GM23338 (cell line): ENCODE data around the gene CFAP298.

ENCODE experiments used
- CREB1 ChIP-seq: fragments of 250-450 bp; sonication (Bioruptor Pico); IDR thresholded peaks from 2 replicates; pipeline ENCODE4 v1.5.0; 2020; ENCODE audit warnings: low read depth, mild to moderate bottlenecking, moderate library complexity
- EZH2 ChIP-seq: fragments of 200-600 bp; sonication (generic); IDR thresholded peaks from one replicate; pipeline ENCODE4 v1.8.0; 2017; ENCODE audit warnings: antibody characterized with exemption, mild to moderate bottlenecking, low read depth; ENCODE audit not compliant: unreplicated experiment
- EZH2phosphoT487 ChIP-seq: fragments of 200-600 bp; sonication (generic); IDR thresholded peaks from one replicate; pipeline ENCODE4 v1.8.1; 2018; ENCODE audit warnings: antibody characterized with exemption; ENCODE audit not compliant: unreplicated experiment
- NANOG ChIP-seq: IDR thresholded peaks from 2 replicates; pipeline ENCODE4 v1.6.1; 2016; ENCODE audit warnings: antibody characterized with exemption, borderline replicate concordance
- POLR2AphosphoS5 ChIP-seq: IDR thresholded peaks from 2 replicates; pipeline ENCODE4 v1.6.1; 2016; ENCODE audit warnings: antibody characterized with exemption, low read depth
- STAT1 ChIP-seq: IDR thresholded peaks from one replicate; pipeline ENCODE4 v1.6.1; 2016; ENCODE audit warnings: antibody characterized with exemption; ENCODE audit not compliant: unreplicated experiment
- ZNF114 ChIP-seq: fragments of 250-450 bp; sonication (Bioruptor Pico); IDR thresholded peaks from 2 replicates; pipeline ENCODE4 v1.5.0; 2020; ENCODE audit warnings: mild to moderate bottlenecking, moderate library complexity
- ZNF331 ChIP-seq: fragments of 250-450 bp; sonication (Bioruptor Pico); IDR thresholded peaks from 2 replicates; pipeline ENCODE4 v1.5.0; 2020; ENCODE audit warnings: low read depth, mild to moderate bottlenecking, moderate library complexity
- TF ChIP-seq, protein P1 (sequence below), 2 experiments: fragments of 200-600 bp in 1 of 2; sonication (generic) in 1 of 2; conservative IDR thresholded peaks; 2 replicates each; pipeline versions ENCODE4 v1.5.1 to v1.6.1; 2016 to 2017; ENCODE audit warnings: antibody characterized with exemption in 2 of 2, low read depth in 2 of 2, mild to moderate bottlenecking in 2 of 2, moderate library complexity in 1 of 2
- TF ChIP-seq, protein P2 (sequence below): IDR thresholded peaks from one replicate; pipeline ENCODE4 v1.6.1; 2018; ENCODE audit warnings: antibody characterized with exemption; ENCODE audit not compliant: unreplicated experiment
- TF ChIP-seq, protein P3 (sequence below): IDR thresholded peaks from 2 replicates; pipeline ENCODE4 v1.6.1; 2016; ENCODE audit warnings: antibody characterized with exemption

DNA sequence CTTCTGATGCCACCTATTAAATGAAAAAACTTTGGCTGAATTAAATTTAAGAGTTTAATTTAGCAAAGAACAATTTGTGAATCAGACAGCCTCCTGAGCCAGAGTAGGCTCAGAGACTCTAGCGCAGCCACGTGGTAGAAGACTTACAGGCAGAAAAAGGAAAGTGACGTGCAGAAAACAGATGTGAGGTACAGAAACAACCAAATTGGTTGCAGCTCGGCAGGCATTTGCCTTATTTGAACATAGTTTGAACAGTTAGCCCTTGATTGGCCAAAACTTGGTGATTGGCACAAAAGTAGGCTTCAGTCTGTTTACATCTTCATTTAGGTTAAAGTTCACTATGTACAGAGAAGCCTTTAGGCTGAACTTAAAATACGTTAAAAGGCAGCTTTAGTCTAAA is 49.8 kb downstream of the CFAP298 start:
- no peak for TF ChIP-seq POLR2AphosphoS5
- TF ChIP-seq, protein P1, sequence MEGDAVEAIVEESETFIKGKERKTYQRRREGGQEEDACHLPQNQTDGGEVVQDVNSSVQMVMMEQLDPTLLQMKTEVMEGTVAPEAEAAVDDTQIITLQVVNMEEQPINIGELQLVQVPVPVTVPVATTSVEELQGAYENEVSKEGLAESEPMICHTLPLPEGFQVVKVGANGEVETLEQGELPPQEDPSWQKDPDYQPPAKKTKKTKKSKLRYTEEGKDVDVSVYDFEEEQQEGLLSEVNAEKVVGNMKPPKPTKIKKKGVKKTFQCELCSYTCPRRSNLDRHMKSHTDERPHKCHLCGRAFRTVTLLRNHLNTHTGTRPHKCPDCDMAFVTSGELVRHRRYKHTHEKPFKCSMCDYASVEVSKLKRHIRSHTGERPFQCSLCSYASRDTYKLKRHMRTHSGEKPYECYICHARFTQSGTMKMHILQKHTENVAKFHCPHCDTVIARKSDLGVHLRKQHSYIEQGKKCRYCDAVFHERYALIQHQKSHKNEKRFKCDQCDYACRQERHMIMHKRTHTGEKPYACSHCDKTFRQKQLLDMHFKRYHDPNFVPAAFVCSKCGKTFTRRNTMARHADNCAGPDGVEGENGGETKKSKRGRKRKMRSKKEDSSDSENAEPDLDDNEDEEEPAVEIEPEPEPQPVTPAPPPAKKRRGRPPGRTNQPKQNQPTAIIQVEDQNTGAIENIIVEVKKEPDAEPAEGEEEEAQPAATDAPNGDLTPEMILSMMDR (conservative IDR thresholded peaks at IDR 0.05; ENCODE audit: low read depth in 2 of 2), result peak; percentile 52 to 76
- TF ChIP-seq EZH2, result no peak
- TF ChIP-seq CREB1 (CRISPR knock-in tag), result peak; percentile 73
- TF ChIP-seq EZH2phosphoT487, result no peak
- TF ChIP-seq, protein P2, sequence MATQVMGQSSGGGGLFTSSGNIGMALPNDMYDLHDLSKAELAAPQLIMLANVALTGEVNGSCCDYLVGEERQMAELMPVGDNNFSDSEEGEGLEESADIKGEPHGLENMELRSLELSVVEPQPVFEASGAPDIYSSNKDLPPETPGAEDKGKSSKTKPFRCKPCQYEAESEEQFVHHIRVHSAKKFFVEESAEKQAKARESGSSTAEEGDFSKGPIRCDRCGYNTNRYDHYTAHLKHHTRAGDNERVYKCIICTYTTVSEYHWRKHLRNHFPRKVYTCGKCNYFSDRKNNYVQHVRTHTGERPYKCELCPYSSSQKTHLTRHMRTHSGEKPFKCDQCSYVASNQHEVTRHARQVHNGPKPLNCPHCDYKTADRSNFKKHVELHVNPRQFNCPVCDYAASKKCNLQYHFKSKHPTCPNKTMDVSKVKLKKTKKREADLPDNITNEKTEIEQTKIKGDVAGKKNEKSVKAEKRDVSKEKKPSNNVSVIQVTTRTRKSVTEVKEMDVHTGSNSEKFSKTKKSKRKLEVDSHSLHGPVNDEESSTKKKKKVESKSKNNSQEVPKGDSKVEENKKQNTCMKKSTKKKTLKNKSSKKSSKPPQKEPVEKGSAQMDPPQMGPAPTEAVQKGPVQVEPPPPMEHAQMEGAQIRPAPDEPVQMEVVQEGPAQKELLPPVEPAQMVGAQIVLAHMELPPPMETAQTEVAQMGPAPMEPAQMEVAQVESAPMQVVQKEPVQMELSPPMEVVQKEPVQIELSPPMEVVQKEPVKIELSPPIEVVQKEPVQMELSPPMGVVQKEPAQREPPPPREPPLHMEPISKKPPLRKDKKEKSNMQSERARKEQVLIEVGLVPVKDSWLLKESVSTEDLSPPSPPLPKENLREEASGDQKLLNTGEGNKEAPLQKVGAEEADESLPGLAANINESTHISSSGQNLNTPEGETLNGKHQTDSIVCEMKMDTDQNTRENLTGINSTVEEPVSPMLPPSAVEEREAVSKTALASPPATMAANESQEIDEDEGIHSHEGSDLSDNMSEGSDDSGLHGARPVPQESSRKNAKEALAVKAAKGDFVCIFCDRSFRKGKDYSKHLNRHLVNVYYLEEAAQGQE, result no peak
- TF ChIP-seq, protein P3, sequence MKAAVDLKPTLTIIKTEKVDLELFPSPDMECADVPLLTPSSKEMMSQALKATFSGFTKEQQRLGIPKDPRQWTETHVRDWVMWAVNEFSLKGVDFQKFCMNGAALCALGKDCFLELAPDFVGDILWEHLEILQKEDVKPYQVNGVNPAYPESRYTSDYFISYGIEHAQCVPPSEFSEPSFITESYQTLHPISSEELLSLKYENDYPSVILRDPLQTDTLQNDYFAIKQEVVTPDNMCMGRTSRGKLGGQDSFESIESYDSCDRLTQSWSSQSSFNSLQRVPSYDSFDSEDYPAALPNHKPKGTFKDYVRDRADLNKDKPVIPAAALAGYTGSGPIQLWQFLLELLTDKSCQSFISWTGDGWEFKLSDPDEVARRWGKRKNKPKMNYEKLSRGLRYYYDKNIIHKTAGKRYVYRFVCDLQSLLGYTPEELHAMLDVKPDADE, result no peak
- no peak for TF ChIP-seq STAT1
- no peak for TF ChIP-seq ZNF331 (CRISPR knock-in tag)
- no peak for TF ChIP-seq NANOG
- no peak for TF ChIP-seq ZNF114 (CRISPR knock-in tag)
